PC-3 (cell line): ENCODE results near the gene AGAP9. TPM values are rescaled to one million over a fixed set of nuclear protein-coding genes. Genes with fewer than 3 reads are reported as not detected.
"Not testable (repeated sequence)": the region's sequence is repeated elsewhere in the genome, so short reads cannot be mapped to it uniquely, and the experiment has no call there.

Experiments used
- ATAC-seq: fragments of 200-7000 bp; cut with Tn5 transposase; 2 replicates; pipeline ENCODE4 v1.9.1; 2020; ENCODE audit warnings: mild to moderate bottlenecking, moderate library complexity
- BruUV-seq: library from RNA; stranded (reverse); fragments of 400-500 nt; replicated peaks from 2 replicates; lab custom pipeline; 2021; lab: Mats Ljungman, UMichigan
- CTCF ChIA-PET: fragments of 300-600 bp; sonication (Branson Sonifier 250); formaldehyde crosslinking; loops from one replicate; lab custom pipeline; 2022; ENCODE audit warnings: antibody characterized with exemption; lab: Charles Lee
- POLR2A ChIA-PET: fragments of 300-600 bp; sonication (Branson Sonifier 250); formaldehyde crosslinking; loops from one replicate; lab custom pipeline; 2022; ENCODE audit warnings: antibody characterized with exemption; ENCODE audit not compliant: unreplicated experiment; lab: Charles Lee
- DNase-seq: peaks from one replicate; pipeline ENCODE4 v3.0.0-alpha.2; 2015
- H2AFZ ChIP-seq: fragments of 300-600 bp; sonication (generic); 2 replicates; pipeline ENCODE4 v1.6.0; 2016; ENCODE audit warnings: antibody characterized with exemption, low read length
- H3F3A ChIP-seq: fragments of 300-600 bp; sonication (generic); one replicate; pipeline ENCODE4 v1.6.0; 2017; ENCODE audit warnings: antibody characterized with exemption, low read length, control low read depth, mild to moderate bottlenecking; ENCODE audit not compliant: unreplicated experiment
- H3K27ac ChIP-seq: fragments of 300-600 bp; sonication (generic); 2 replicates; pipeline ENCODE4 v1.5.1; 2016; ENCODE audit warnings: mild to moderate bottlenecking, low read length
- H3K27me3 ChIP-seq: fragments of 300-600 bp; sonication (generic); 2 replicates; pipeline ENCODE4 v1.6.1; 2016; ENCODE audit warnings: low read length, mixed read lengths
- H3K36me3 ChIP-seq: fragments of 300-600 bp; sonication (generic); 2 replicates; pipeline ENCODE4 v1.6.1; 2016; ENCODE audit warnings: low read depth, mixed run types, low read length, mixed read lengths
- H3K4me1 ChIP-seq: fragments of 300-600 bp; sonication (generic); 2 replicates; pipeline ENCODE4 v1.5.1; 2016; ENCODE audit warnings: low read length; ENCODE audit not compliant: insufficient read depth
- H3K4me2 ChIP-seq: fragments of 300-600 bp; sonication (generic); 2 replicates; pipeline ENCODE4 v1.6.0; 2016; ENCODE audit warnings: low read length
- H3K4me3 ChIP-seq: fragments of 300-600 bp; sonication (generic); 2 replicates; pipeline ENCODE4 v1.5.1; 2016; ENCODE audit warnings: mild to moderate bottlenecking, low read length, mixed read lengths
- H3K79me2 ChIP-seq: fragments of 300-600 bp; sonication (generic); 2 replicates; pipeline ENCODE4 v1.6.1; 2017; ENCODE audit warnings: low read length, mixed read lengths
- H3K9ac ChIP-seq: fragments of 300-600 bp; sonication (generic); 2 replicates; pipeline ENCODE4 v1.6.0; 2016; ENCODE audit warnings: mild to moderate bottlenecking, low read length
- H3K9me2 ChIP-seq: fragments of 300-600 bp; sonication (generic); replicated peaks from 2 replicates; pipeline ENCODE4 v1.6.1; 2016; ENCODE audit warnings: mixed run types, low read length, mixed read lengths
- H3K9me3 ChIP-seq: fragments of 300-600 bp; sonication (generic); 2 replicates; pipeline ENCODE4 v1.6.1; 2016; ENCODE audit warnings: low read length, mixed read lengths
- H4K20me1 ChIP-seq: fragments of 300-600 bp; sonication (generic); 2 replicates; pipeline ENCODE4 v1.6.1; 2016; ENCODE audit warnings: low read length, mixed read lengths
- CTCF ChIP-seq: fragments of 300-600 bp; sonication (generic); conservative IDR thresholded peaks from 2 replicates; pipeline ENCODE4 v1.5.1; 2017; ENCODE audit warnings: antibody characterized with exemption, low read depth, mild to moderate bottlenecking, low read length
- EZH2 ChIP-seq: fragments of 300-600 bp; sonication (generic); IDR thresholded peaks from one replicate; pipeline ENCODE4 v1.6.1; 2017; ENCODE audit warnings: antibody characterized with exemption, mild to moderate bottlenecking, low read length; ENCODE audit not compliant: unreplicated experiment
- EZH2phosphoT487 ChIP-seq: fragments of 300-600 bp; sonication (generic); IDR thresholded peaks from 2 replicates; pipeline ENCODE4 v1.6.1; 2018; ENCODE audit warnings: mild to moderate bottlenecking, antibody characterized with exemption, low read length, borderline replicate concordance
- intact Hi-C: fragments of 100-400 bp; cut with micrococcal nuclease; formaldehyde crosslinking; loops from 2 replicates; pipeline ENCODE4 v1.9.0; 2023
- total RNA-seq: library from RNA; depleted of rRNA; stranded (reverse); fragments of >200 nt; gene quantifications from 2 replicates; pipeline ENCODE4 v1.2.3, GENCODE V29; 2014

Gene AGAP9
- total RNA-seq, 1 experiment from 2014 or later = 7.1 TPM

- CTCF ChIA-PET, H4K20me1 ChIP-seq, BruUV-seq, H3K4me3 ChIP-seq, H3K9me3 ChIP-seq, H3K4me2 ChIP-seq, POLR2A ChIA-PET, H3K36me3 ChIP-seq, ATAC-seq, H3K27ac ChIP-seq, H3F3A ChIP-seq, DNase-seq, H3K27me3 ChIP-seq, H3K9me2 ChIP-seq, H2AFZ ChIP-seq, H3K79me2 ChIP-seq, intact Hi-C loops, H3K9ac ChIP-seq, H3K4me1 ChIP-seq: not testable (repeated sequence)
Observed at GRCh38 chr10:47455350-47456078, 67.9 kb downstream of the AGAP9 start.

- H3K4me3 ChIP-seq = no peak overlapping the region
- no peaks in the 10 kb centered on the region for H3K27me3 ChIP-seq
- no peaks in the 10 kb centered on the region for H4K20me1 ChIP-seq
- no peak overlapping the region for H3K27ac ChIP-seq
- H3K79me2 ChIP-seq = no peaks in the 10 kb centered on the region
- no peak overlapping the region for H2AFZ ChIP-seq
- no peak overlapping the region for H3K9ac ChIP-seq
- DNase-seq = no peak
- ATAC-seq = no peak
- no TSS peak for BruUV-seq
- TF ChIP-seq EZH2 (no peak), EZH2phosphoT487 (no peak), CTCF (no peak)
- no peaks in the 10 kb centered on the region for H3K36me3 ChIP-seq
- H3K9me2 ChIP-seq = no peaks in the 10 kb centered on the region
- intact Hi-C loops = no loop called here
- H3K9me3 ChIP-seq = no peaks in the 10 kb centered on the region
- no peaks in the 10 kb centered on the region for H3F3A ChIP-seq
- no peak overlapping the region for H3K4me2 ChIP-seq
- ChIA-PET CTCF (no interaction called here), POLR2A (no interaction called here)
- H3K4me1 ChIP-seq = peaks cover 9% of the 10 kb centered on the region
Observed at GRCh38 chr10:47454780-47455058, 68.7 kb downstream of the AGAP9 start.

DNA sequence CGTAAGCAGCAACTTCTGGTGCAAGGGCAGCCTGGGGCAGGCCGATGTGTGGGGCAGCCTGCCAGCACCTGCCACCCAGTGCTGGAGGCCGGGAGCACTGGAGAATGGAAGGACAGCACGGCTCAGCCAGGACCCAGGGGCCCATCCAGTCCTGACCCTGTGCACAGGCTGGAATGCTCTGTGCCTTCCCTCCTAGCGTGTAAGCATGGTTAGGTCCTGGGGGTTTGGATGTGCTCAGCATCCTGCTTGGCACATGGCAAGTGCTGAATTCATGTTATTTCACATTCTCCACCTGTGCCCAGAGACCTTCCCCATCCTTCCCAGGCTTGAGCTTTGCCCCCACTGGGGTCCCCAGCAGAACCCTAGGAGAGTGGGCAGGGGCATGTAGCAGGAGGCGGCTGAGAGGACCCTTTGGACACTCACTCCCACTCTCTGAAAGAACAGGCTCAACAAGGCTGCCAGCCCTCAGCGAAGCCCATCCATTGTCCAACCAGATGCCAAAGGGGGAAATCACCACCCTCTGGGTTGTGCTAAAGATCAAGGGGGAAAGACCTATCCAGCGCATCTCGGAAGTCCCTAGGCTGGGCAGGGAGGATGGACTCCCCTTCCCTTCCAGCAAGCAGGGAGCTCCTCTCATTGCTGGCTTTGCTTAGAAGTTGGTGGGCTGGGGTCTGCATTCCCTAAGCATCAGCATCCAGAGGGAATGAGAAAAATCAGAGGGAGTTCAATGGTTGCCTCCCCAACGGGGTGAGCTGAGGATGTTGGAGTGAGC is 69.2 kb downstream of the AGAP9 start:
- ChIA-PET POLR2A (no interaction called here), CTCF (no interaction called here)
- peaks cover 9% of the 10 kb centered on the region for H3K4me1 ChIP-seq
- no peak overlapping the region for H3K27ac ChIP-seq
- no peak overlapping the region for H3K4me3 ChIP-seq
- H3K9me2 ChIP-seq = no peaks in the 10 kb centered on the region
- no peaks in the 10 kb centered on the region for H3K79me2 ChIP-seq
- H3K27me3 ChIP-seq = no peaks in the 10 kb centered on the region
- DNase-seq (no peak), ATAC-seq (no peak)
- intact Hi-C loops = no loop called here
- H2AFZ ChIP-seq = no peak overlapping the region
- no peak overlapping the region for H3K9ac ChIP-seq
- no peaks in the 10 kb centered on the region for H3F3A ChIP-seq
- H4K20me1 ChIP-seq = no peaks in the 10 kb centered on the region
- H3K9me3 ChIP-seq = no peaks in the 10 kb centered on the region
- TF ChIP-seq EZH2 (no peak), EZH2phosphoT487 (no peak), CTCF (no peak)
- no peak overlapping the region for H3K4me2 ChIP-seq
- H3K36me3 ChIP-seq = no peaks in the 10 kb centered on the region
- no TSS peak for BruUV-seq
